ENCODE data around the gene SRM. TPM values are rescaled to one million over a fixed set of nuclear protein-coding genes. Genes with fewer than 3 reads are reported as not detected.

The SRM gene
- total RNA-seq, 2 donors from 2014 or later = 19.8 to 86.2 TPM

DNA sequence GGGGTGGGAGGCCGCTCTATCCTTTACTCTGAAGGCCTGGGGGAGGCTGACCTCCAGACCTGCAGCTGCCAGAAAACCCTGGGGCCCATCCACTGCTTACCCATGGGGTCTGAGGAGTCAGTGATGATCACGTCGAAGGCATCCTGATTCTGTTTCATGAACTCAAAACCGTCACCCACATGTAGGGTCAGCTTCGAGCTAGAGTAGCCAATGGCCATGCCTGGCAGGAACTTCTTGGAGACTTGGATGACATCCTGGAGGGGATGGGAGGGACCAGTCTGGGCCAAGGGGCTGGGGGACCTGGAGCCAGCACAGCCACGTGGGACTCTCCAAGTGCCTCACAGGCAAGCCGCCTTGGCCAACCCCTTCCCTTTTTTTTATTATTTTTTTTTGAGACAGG lies 3.3 kb downstream of the SRM start:
- no peak for DNase-seq
- TF ChIP-seq CTCF (IDR thresholded peaks at IDR 0.05) = no peak
- no peak overlapping the region for H3K27ac ChIP-seq
- no peaks in the 10 kb centered on the region for H3K9me3 ChIP-seq
- H3K4me1 ChIP-seq = no peaks in the 10 kb centered on the region
- no peaks in the 10 kb centered on the region for H3K36me3 ChIP-seq
- H3K4me3 ChIP-seq = no peak overlapping the region
- H3K9ac ChIP-seq (ENCODE audit: low read depth in 2 of 2, low read length in 2 of 2) = no peak overlapping the region
- intact Hi-C loops (cut with DNase I) = no loop called here
- no peaks in the 10 kb centered on the region for H3K27me3 ChIP-seq

GRCh38 chr1:11055676-11056075 lies 4.1 kb downstream of the SRM start:
- H3K4me1 ChIP-seq = no peaks in the 10 kb centered on the region
- DNase-seq = no peak
- H3K27me3 ChIP-seq = no peaks in the 10 kb centered on the region
- no peaks in the 10 kb centered on the region for H3K36me3 ChIP-seq
- H3K27ac ChIP-seq = no peak overlapping the region
- no peaks in the 10 kb centered on the region for H3K9me3 ChIP-seq
- intact Hi-C loops (cut with DNase I) = no loop called here
- TF ChIP-seq CTCF (IDR thresholded peaks at IDR 0.05) = no peak
- no peak overlapping the region for H3K4me3 ChIP-seq
- H3K9ac ChIP-seq (ENCODE audit: low read depth in 2 of 2, low read length in 2 of 2) = no peak overlapping the region

DNA sequence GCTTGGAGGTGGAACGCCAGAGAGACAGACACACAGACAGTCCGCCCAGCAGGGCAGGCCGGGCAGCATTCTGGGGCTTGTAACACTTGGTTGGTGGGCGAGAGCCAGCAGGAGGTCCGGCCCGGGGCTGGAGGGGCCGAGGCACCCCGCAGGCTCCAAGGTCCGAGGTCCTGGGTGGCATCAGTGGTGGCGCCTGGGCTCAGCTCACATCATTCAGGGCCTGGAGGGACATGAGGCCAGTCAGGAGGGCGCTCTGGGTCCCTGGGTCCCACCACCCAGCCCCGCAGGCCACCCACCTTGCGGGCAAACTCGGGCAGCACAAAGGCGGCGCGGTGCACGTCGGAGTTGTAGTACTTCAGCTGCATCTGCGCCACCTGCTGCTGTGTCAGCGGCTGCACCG lies 5.2 kb downstream of the SRM start:
- H3K4me1 ChIP-seq = no peaks in the 10 kb centered on the region
- intact Hi-C loops (cut with DNase I) = no loop called here
- H3K9me3 ChIP-seq = no peaks in the 10 kb centered on the region
- no peak overlapping the region for H3K27ac ChIP-seq
- H3K36me3 ChIP-seq = no peaks in the 10 kb centered on the region
- H3K4me3 ChIP-seq = no peak overlapping the region
- no peak for TF ChIP-seq CTCF (IDR thresholded peaks at IDR 0.05)
- no peak overlapping the region for H3K9ac ChIP-seq (ENCODE audit: low read depth in 2 of 2, low read length in 2 of 2)
- DNase-seq = no peak
- H3K27me3 ChIP-seq = no peaks in the 10 kb centered on the region

GRCh38 chr1:11054181-11054580 lies 5.6 kb downstream of the SRM start:
- no peak for DNase-seq
- Histone ChIP-seq H3K4me3 (no peak overlapping the region), H3K9ac (ENCODE audit: low read depth in 2 of 2, low read length in 2 of 2) (no peak overlapping the region), H3K9me3 (no peaks in the 10 kb centered on the region), H3K4me1 (no peaks in the 10 kb centered on the region), H3K36me3 (no peaks in the 10 kb centered on the region), H3K27ac (no peak overlapping the region), H3K27me3 (no peaks in the 10 kb centered on the region)
- TF ChIP-seq CTCF (IDR thresholded peaks at IDR 0.05) = no peak
- intact Hi-C loops (cut with DNase I) = no loop called here

DNA sequence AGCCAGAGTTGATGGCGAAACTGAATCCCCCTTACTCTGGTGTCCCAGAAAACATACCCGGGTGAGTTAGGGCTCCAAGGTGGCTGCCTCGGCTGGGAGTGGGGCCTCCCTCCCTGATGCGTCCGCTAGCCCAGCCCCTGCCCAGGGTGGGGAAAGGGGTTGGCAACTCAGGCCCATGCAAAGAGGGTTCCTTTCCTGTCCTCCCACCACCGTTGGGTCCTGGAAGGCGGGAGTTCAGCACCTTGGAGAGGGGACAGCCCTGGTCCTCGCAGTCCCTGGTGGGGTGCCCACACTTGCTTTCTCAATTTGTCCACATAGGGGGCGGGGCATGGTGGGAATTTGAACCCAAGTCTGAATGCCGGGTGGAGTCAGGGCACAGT lies 6.1 kb downstream of the SRM start:
- H3K27me3 ChIP-seq = no peaks in the 10 kb centered on the region
- no peak for DNase-seq
- H3K9ac ChIP-seq (ENCODE audit: low read depth in 2 of 2, low read length in 2 of 2) = no peak overlapping the region
- H3K27ac ChIP-seq = no peak overlapping the region
- no peaks in the 10 kb centered on the region for H3K36me3 ChIP-seq
- intact Hi-C loops (cut with DNase I) = no loop called here
- no peak for TF ChIP-seq CTCF (IDR thresholded peaks at IDR 0.05)
- no peak overlapping the region for H3K4me3 ChIP-seq
- no peaks in the 10 kb centered on the region for H3K4me1 ChIP-seq
- H3K9me3 ChIP-seq = no peaks in the 10 kb centered on the region
